SU-DHL-6 (cell line): ENCODE measurements around the gene MYO18A.

ENCODE experiments used
- CTCF ChIP-seq: fragments of 200-600 bp; sonication (generic); IDR thresholded peaks from one replicate; pipeline ENCODE4 v1.5.1; 2017; ENCODE audit warnings: antibody characterized with exemption, mild to moderate bottlenecking, low read length, moderate library complexity; ENCODE audit not compliant: insufficient read depth, poor library complexity, severe bottlenecking
- EZH2phosphoT487 ChIP-seq: fragments of 200-600 bp; sonication (generic), shearing (Covaris generic); conservative IDR thresholded peaks from 2 replicates; pipeline ENCODE4 v1.6.1; 2018; ENCODE audit warnings: mild to moderate bottlenecking, antibody characterized with exemption, low read length, moderate library complexity, mixed read lengths

- no peak for TF ChIP-seq CTCF
- TF ChIP-seq EZH2phosphoT487, result no peak
Observed at GRCh38 chr17:29214215-29215146, 34.3 kb upstream of the MYO18A start.
